Measurements from ENCODE around the gene DDX51. TPM values are rescaled to one million over a fixed set of nuclear protein-coding genes. Genes with fewer than 3 reads are reported as not detected.
"Not testable (repeated sequence)": the region's sequence is repeated elsewhere in the genome, so short reads cannot be mapped to it uniquely, and the experiment has no call there.

Gene DDX51
- total RNA-seq, 2 donors from 2014 or later, result 18.3 to 23.4 TPM

- ATAC-seq (replicated peaks in 1 of 2), result no peak
- no peak for DNase-seq
- H3K9me3 Mint-ChIP-seq, result no peaks in the 10 kb centered on the region
- H3K36me3 Mint-ChIP-seq (ENCODE audit: insufficient read depth in 2 of 2), result peaks cover 0 to 2% of the 10 kb centered on the region in 2 donors
- H3K27me3 Mint-ChIP-seq (ENCODE audit: low read depth), result no peaks in the 10 kb centered on the region
- no peak overlapping the region for H3K27ac Mint-ChIP-seq
- no peaks in the 10 kb centered on the region for H3K4me1 Mint-ChIP-seq (ENCODE audit: low read depth)
- H3K4me3 Mint-ChIP-seq, result no peak overlapping the region
These were observed 7.8 kb upstream of the DDX51 start for GRCh38 chr12:132151766-132152410.

DNA sequence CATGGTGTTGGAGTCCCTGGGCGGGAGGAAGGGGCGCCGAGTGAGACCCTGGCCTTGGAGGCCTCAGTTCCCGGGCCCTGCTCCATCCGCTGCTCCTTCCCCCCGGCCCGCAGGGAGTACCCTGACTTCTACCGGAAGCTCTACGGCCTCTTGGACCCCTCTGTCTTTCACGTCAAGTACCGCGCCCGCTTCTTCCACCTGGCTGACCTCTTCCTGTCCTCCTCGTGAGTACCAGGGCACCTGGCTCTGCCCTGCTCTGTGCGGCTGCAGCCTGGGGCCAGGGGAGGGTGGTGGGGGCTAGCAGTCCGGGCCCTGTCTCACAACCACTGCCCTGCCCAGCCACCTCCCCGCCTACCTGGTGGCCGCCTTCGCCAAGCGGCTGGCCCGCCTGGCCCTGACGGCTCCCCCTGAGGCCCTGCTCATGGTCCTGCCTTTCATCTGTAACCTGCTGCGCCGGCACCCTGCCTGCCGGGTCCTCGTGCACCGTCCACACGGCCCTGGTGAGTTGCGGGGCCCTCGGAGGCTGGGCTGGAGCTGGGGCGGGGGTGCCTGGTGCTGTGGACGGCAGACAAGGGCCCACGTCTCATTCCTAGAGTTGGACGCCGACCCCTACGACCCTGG, 7.1 kb upstream of the DDX51 start:
- H3K36me3 Mint-ChIP-seq (ENCODE audit: insufficient read depth in 2 of 2), result peaks cover 0 to 2% of the 10 kb centered on the region in 2 donors
- no peak for DNase-seq
- H3K27ac Mint-ChIP-seq, result no peak overlapping the region
- no peaks in the 10 kb centered on the region for H3K27me3 Mint-ChIP-seq (ENCODE audit: low read depth)
- H3K4me3 Mint-ChIP-seq, result no peak overlapping the region
- ATAC-seq (replicated peaks in 1 of 2), result no peak
- H3K9me3 Mint-ChIP-seq, result no peaks in the 10 kb centered on the region
- H3K4me1 Mint-ChIP-seq (ENCODE audit: low read depth), result peaks cover 2% of the 10 kb centered on the region

GRCh38 chr12:132150780-132151144, 6.6 kb upstream of the DDX51 start:
- Mint-ChIP-seq H3K9me3 (no peaks in the 10 kb centered on the region), H3K4me1 (ENCODE audit: low read depth) (peaks cover 7% of the 10 kb centered on the region), H3K4me3 (no peak overlapping the region), H3K27me3 (ENCODE audit: low read depth) (no peaks in the 10 kb centered on the region), H3K36me3 (ENCODE audit: insufficient read depth in 2 of 2) (peaks cover 0 to 2% of the 10 kb centered on the region in 2 donors), H3K27ac (no peak overlapping the region)
- ATAC-seq (replicated peaks in 1 of 2) (no peak), DNase-seq (no peak)

DNA sequence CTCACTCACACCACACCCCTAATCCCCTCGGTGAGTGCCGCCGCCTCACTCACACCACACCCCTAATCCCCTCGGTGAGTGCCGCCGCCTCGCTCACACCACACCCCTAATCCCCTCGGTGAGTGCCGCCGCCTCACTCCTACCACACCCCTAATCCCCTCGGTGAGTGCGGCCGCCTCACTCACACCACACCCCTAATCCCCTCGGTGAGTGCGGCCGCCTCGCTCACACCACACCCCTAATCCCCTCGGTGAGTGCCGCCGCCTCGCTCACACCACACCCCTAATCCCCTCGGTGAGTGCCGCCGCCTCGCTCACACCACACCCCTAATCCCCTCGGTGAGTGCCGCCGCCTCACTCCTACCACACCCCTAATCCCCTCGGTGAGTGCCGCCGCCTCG, 5.4 kb upstream of the DDX51 start:
- DNase-seq; H3K9me3 Mint-ChIP-seq; H3K27ac Mint-ChIP-seq; H3K27me3 Mint-ChIP-seq (ENCODE audit: low read depth); H3K36me3 Mint-ChIP-seq (ENCODE audit: insufficient read depth in 2 of 2); ATAC-seq (replicated peaks in 1 of 2); H3K4me3 Mint-ChIP-seq: not testable (repeated sequence)
- H3K4me1 Mint-ChIP-seq (ENCODE audit: low read depth), result peaks cover 18% of the 10 kb centered on the region

DNA sequence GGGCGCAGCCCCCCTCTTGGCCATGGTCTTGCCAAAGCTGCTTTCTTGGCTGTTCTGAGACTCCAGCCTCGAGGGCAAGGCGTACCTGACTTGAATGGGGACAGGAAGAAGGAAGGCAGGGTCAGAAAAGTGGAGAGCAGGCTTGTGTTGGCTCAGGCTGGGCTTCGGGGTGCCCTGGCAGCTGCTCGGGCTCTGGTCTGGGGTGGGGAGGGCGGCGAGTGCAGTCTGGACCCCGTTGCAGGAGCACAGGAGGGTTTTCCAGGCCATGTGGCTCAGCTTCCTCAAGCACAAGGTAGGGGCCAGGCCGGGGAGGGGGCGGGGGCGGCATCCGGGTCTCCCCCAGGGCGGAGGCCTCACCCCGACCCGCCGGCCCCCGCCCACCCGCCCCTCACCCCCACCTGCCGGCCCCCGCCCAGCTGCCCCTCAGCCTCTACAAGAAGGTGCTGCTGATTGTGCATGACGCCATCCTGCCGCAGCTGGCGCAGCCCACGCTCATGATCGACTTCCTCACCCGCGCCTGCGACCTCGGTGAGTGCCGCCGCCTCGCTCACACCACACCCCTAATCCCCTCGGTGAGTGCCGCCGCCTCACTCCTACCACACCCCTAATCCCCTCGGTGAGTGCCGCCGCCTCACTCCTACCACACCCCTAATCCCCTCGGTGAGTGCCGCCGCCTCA, 4.4 kb upstream of the DDX51 start:
- Mint-ChIP-seq H3K4me3 (no peak overlapping the region), H3K36me3 (ENCODE audit: insufficient read depth in 2 of 2) (peaks cover 0 to 2% of the 10 kb centered on the region in 2 donors)
- no peak for ATAC-seq (replicated peaks in 1 of 2)

GRCh38 chr12:132147423-132148367, 3.6 kb upstream of the DDX51 start:
- no peak overlapping the region for H3K4me3 Mint-ChIP-seq
- H3K9me3 Mint-ChIP-seq, result no peaks in the 10 kb centered on the region
- ATAC-seq (replicated peaks in 1 of 2) (no peak), DNase-seq (no peak)
- H3K27me3 Mint-ChIP-seq (ENCODE audit: low read depth), result no peaks in the 10 kb centered on the region
- H3K4me1 Mint-ChIP-seq (ENCODE audit: low read depth), result peaks cover 23% of the 10 kb centered on the region
- H3K36me3 Mint-ChIP-seq (ENCODE audit: insufficient read depth in 2 of 2), result peaks cover 2% of the 10 kb centered on the region in 2 donors
- H3K27ac Mint-ChIP-seq, result no peak overlapping the region

More for the DNA sequence above, 4.4 kb upstream of the DDX51 start:
- H3K4me1 Mint-ChIP-seq (ENCODE audit: low read depth), result peaks cover 18% of the 10 kb centered on the region
- no peaks in the 10 kb centered on the region for H3K9me3 Mint-ChIP-seq
- no peak for DNase-seq
- no peak overlapping the region for H3K27ac Mint-ChIP-seq
- no peaks in the 10 kb centered on the region for H3K27me3 Mint-ChIP-seq (ENCODE audit: low read depth)

- peaks cover 2% of the 10 kb centered on the region in 2 donors for H3K36me3 Mint-ChIP-seq (ENCODE audit: insufficient read depth in 2 of 2)
- H3K4me3 Mint-ChIP-seq, result no peak overlapping the region
- H3K27ac Mint-ChIP-seq, result no peak overlapping the region
- peaks cover 29% of the 10 kb centered on the region for H3K4me1 Mint-ChIP-seq (ENCODE audit: low read depth)
- H3K27me3 Mint-ChIP-seq (ENCODE audit: low read depth), result no peaks in the 10 kb centered on the region
- H3K9me3 Mint-ChIP-seq, result no peaks in the 10 kb centered on the region
- no peak for DNase-seq
- ATAC-seq (replicated peaks in 1 of 2), result no peak
These were observed 2.8 kb upstream of the DDX51 start for GRCh38 chr12:132146772-132147422.

GRCh38 chr12:132146098-132146497, 2.0 kb upstream of the DDX51 start:
- H3K27me3 Mint-ChIP-seq (ENCODE audit: low read depth), result no peaks in the 10 kb centered on the region
- peaks cover 2% of the 10 kb centered on the region in 2 donors for H3K36me3 Mint-ChIP-seq (ENCODE audit: insufficient read depth in 2 of 2)
- H3K4me3 Mint-ChIP-seq, result peak overlapping the region; percentile 44 to 95
- peak overlapping the region; percentile 52 for H3K27ac Mint-ChIP-seq
- no peak for ATAC-seq (replicated peaks in 1 of 2)
- H3K9me3 Mint-ChIP-seq, result no peaks in the 10 kb centered on the region
- no peak for DNase-seq
- H3K4me1 Mint-ChIP-seq (ENCODE audit: low read depth), result peaks cover 29% of the 10 kb centered on the region

DNA sequence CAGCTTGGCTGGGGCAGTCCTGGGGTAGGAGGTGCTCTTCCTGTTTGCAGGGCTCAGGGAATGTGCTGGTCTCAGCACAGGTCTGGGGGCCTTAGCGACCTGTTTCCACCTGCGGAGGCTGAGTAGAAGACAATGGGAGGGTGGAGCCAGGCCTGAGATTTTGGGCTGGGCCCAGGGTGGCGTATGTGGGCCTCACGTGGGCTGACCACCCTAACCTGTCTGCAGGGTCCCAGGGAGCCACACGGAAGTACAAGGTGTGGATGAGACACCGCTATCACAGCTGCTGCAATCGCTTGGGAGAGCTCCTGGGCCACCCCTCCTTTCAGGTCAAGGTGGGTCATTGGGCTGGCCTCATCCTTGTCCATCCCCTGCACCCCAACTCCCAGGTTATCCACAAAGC, 1.2 kb upstream of the DDX51 start:
- peak overlapping the region; percentile 38 for H3K27ac Mint-ChIP-seq
- DNase-seq (no peak), ATAC-seq (replicated peaks in 1 of 2) (no peak)
- peaks cover 2 to 3% of the 10 kb centered on the region in 2 donors for H3K36me3 Mint-ChIP-seq (ENCODE audit: insufficient read depth in 2 of 2)
- H3K4me1 Mint-ChIP-seq (ENCODE audit: low read depth), result peaks cover 29% of the 10 kb centered on the region
- no peaks in the 10 kb centered on the region for H3K27me3 Mint-ChIP-seq (ENCODE audit: low read depth)
- H3K4me3 Mint-ChIP-seq, result peak overlapping the region; percentile 95
- no peaks in the 10 kb centered on the region for H3K9me3 Mint-ChIP-seq

- Mint-ChIP-seq H3K9me3 (no peaks in the 10 kb centered on the region), H3K27ac (peak overlapping the region; percentile 72), H3K27me3 (ENCODE audit: low read depth) (no peaks in the 10 kb centered on the region), H3K36me3 (ENCODE audit: insufficient read depth in 2 of 2) (peaks cover 3% of the 10 kb centered on the region in 2 donors), H3K4me3 (peak overlapping the region; percentile 95), H3K4me1 (ENCODE audit: low read depth) (peaks cover 29% of the 10 kb centered on the region)
- peak; percentile 10 to 14 for ATAC-seq (replicated peaks in 1 of 2)
- DNase-seq, result no peak
These were observed 670 bp upstream of the DDX51 start for GRCh38 chr12:132144810-132145168.

DNA sequence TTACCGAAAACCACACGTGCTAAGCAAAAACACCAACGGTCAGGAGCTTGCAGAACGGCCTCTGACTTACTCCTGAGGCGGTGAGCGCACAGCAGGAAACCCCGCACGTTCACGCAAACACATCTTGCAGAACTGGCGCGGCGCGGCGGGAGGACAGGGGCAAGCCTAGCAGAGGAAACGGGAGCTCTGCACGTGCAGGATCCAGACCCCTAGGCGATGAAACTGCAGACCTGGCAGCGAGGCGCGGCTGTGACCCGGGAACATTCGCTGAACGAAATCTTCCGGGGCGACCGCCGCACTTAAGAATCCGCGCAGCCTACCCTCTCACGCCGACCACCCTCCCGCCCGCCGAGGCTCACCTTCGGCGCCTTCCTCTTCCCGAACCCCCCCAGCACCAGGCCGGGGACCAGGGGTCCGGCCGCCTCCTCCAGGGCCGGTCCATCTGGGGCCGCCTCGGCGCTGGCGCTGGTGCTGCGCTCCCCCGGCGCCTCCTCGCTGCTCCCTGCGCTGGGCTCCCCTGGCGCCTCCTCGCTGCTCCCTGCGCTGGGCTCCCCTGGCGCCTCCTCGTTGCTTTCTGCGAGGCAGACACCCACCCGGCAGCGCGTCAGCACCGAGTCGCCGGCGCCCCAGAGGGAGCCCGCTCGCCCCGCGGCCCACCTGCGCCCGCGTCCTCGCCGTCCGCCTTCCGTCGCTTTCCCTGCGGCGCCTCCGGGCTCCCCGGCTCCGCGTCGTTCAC, 615 bp downstream of the DDX51 start:
- peak overlapping the region; percentile 52 for H3K27ac Mint-ChIP-seq
- H3K27me3 Mint-ChIP-seq (ENCODE audit: low read depth), result no peaks in the 10 kb centered on the region
- peaks cover 29% of the 10 kb centered on the region for H3K4me1 Mint-ChIP-seq (ENCODE audit: low read depth)
- ATAC-seq (replicated peaks in 1 of 2) (peak; percentile 45 to 49), DNase-seq (peak; percentile 31 to 35)
- H3K36me3 Mint-ChIP-seq (ENCODE audit: insufficient read depth in 2 of 2), result peaks cover 3 to 5% of the 10 kb centered on the region in 2 donors
- H3K9me3 Mint-ChIP-seq, result no peaks in the 10 kb centered on the region
- peak overlapping the region; percentile 81 to 89 for H3K4me3 Mint-ChIP-seq

All from activated T-cell treated with anti-CD3 and anti-CD28 coated beads, Interleukin-2, amount 50 U/mL, for 72 hours (primary cell).